ENCODE results near the gene SLC7A14.

The SLC7A14 gene

DNA sequence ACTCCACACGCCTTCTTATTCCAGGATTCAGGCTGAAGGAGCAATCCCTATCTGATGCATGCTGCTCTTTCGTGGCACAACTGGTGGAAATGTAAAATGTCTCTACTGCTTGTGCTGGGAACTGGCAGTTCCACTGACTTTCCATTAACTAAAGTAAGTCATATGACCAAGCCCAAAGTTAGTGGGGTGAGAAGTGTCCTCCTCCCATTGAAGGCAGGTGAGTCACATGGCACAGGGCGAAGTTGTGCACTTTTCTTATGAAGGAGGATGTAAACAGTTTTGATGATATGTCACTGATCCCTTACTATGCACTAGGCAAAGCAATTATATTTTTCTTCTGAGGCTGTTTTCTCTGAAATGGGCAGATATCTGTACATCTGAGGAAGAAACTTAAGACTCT is 51.6 kb downstream of the SLC7A14 start:
- DNase-seq (ENCODE audit: low read depth in 3 of 3): no peak

DNA sequence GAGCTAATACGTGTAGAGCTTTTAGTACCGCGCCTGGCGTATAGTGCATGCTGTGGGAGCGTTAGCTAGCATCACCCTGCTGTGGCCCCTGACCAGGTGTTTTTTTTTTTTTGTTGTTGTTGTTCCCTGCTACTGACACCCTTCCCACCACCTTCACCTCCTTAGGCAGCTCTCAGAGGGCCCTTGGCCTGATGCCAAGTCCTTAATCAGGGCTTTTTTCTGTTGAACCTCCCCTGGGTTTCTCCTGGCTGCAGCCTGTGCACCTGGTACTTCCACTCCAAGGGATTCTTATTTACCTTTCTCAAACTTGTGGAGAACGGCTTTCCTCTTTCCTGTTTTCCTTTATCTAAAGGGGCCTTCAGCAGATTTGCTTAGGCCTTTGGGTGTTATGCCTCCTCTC is 53.3 kb downstream of the SLC7A14 start:
- no peak for DNase-seq (ENCODE audit: low read depth in 3 of 3)

DNA sequence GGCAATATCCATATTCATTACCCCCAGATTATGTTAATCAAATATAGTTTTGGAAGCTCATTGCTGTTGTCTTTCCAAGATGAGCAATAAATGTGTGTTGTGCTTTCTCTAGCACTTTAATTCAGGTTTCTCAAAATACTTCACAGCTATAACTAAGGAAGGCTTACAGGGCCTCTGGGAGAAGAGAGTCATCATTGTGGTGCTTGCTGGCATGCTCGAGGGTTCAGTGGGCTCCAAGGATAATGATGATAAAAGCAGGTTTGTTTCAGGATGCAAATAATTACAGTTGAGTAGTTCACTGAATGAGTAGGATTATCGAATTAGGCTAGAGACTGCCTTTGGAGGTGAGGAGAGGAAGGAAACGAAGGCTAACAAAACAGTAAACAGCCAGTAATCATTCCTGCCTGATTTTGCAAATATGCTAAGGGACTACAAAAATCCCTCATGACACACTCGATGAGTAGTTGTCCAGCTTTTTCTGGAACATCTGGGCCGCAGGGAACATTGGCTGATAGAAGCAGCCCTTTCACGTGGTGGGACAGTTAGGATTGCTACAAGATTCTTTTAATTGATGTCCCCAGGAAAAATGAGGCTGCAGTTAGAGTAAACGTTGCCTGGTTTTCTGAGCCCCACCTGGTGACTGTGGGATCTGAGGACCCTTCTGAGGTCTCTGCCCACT is 54.1 kb downstream of the SLC7A14 start:
- no peak for DNase-seq (ENCODE audit: low read depth in 3 of 3)

DNA sequence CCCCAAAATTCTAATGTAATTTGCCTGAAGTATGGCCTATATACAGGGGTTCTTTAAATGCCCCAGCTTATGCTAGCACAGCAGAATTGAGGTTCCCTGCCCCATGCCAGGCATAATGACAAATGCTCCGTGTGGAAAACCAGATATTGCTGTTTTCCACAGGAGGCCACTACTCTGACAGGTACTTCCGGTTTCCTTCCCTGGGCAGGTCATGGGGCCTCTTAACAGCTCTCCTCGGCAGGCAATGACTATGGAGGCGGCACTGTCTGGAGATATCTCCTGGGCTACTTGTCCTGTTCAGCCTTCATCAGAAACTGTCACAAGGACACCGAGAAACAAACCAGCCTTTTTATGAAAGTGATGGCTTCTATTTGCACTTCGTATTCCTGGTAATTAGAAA is 54.8 kb downstream of the SLC7A14 start:
- no peak for DNase-seq (ENCODE audit: low read depth in 3 of 3)

DNA sequence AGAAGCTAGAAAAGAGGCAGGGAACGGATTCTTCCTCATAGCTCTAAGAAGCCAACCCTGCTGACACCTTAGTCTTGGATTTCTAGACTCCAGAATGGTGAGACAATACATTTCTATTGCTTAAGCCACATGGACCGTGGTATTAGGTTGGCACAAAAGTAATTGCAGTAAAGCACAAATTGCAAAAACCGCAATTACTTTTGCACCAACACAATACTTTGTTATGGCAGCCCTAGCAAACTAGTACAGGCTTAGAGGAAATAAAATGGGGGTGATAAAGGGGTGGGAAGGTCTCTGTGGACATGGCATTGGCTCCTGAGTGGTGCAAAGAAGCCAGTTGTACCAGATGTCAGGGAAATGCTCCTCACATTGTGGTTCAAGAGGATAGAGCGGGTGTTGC is 56.0 kb downstream of the SLC7A14 start:
- DNase-seq (ENCODE audit: low read depth in 3 of 3): no peak

DNA sequence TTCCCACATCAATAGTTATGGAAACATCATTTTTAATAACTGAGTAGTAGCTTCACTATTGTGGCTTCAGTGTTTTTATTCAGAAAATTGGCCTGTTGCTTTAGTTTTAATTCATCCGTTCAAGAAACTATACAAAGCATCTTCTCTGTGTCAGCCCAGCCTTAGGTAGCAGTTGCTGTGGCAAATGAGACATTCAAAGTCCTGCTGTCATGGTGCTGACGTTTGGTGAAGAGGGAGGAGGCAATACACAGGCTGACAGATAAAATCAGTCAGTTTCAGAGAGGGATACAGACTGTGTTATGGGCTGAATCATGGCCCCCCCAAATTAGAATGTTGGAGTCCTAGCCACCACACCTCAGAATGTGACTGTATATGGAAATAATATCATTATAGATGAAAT is 56.5 kb downstream of the SLC7A14 start:
- no peak for DNase-seq (ENCODE audit: low read depth in 3 of 3)

DNA sequence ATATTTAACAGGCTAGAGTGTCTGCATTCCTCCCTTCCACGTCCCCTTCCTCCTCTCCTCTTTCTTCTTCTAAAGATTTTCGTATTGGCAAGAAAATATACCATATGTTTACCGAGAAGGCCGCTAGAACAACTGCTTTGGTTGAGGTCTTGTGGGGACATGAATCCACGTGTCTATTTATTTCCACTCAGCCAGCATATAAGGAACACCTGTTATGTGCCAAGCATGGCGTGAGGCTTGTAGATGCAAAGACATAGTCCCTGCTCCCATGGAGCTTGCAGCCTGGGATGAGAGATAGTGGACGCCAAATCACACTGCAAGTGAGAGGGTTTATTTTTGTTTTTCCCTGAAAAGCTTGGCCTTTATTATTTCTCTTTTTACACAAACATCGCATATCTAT is 57.1 kb downstream of the SLC7A14 start:
- DNase-seq (ENCODE audit: low read depth in 3 of 3): no peak

DNA sequence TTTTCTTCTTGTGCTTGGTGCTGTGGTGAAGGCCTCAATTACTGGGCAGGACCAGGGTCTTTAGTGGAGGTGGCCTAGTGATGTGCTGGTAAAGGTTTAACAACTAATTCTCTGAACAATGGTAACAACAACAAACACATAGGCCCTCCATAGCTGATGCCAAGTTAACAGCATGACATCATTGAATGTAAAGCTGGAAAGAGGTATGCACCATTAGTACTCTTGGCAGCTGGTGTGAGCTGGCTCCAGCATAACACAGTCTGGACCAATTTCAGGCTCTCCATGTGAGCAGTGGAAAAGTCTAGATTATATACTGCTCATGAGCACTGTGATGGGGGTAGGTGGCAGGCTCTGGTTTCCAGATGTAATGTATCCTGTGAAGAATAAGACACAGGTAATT is 61.8 kb downstream of the SLC7A14 start:
- DNase-seq (ENCODE audit: low read depth in 3 of 3): no peak

DNA sequence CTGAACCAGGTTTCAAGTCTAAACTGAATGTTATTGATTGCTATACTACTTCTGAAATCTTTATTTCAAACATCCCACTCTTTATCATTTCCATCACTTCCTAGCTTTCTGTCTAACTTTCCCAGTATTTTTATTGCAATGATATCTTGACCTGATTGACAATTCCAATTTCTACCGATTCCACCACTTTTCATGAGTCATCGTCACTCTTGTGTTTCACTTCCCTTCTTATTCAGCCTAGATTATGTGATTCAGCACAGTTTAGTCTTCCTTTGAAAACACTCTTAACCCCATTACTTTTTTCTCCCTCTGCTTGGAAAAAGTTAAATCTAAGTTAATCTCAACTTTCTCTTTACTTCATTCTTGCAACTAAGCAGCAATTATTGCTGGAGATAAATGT is 62.6 kb downstream of the SLC7A14 start:
- DNase-seq (ENCODE audit: low read depth in 3 of 3): no peak

DNA sequence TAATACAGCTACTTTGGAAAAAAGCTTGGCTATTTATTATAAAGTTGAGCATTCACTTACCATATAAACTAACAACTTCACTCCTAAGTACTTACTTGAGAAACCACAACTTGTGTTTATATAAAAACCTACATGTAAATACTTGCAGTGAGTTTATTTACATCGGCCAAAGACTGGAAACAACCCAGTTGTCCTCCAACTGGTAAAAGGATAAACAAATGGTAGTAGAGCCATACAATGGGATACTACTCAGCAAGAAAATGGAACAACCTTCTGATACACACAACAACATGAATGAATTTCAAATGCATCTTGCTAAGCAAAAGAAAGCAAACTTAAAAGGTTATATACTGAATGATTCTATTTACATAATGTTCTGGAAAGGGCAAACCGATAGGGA is 63.7 kb downstream of the SLC7A14 start:
- DNase-seq (ENCODE audit: low read depth in 3 of 3): no peak

DNA sequence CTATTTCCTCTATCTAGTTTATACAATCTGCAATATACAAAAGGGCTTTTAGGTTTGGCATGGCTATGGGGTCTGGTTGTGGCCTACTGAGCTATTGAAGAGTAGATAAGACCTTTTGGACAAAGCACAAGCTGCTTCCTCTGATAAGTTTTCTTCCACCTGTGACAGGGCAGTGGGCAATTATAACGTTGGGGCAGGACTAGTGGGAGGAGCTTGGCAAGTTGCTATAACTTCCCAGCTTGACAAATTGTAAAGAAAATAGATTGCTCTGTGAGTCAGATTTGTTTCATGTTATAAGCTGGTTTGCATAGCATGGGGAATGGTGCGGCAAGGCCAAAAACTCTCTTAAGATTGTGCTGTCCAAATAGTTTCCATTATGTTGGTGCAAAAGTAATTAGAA is 64.9 kb downstream of the SLC7A14 start:
- no peak for DNase-seq (ENCODE audit: low read depth in 3 of 3)

DNA sequence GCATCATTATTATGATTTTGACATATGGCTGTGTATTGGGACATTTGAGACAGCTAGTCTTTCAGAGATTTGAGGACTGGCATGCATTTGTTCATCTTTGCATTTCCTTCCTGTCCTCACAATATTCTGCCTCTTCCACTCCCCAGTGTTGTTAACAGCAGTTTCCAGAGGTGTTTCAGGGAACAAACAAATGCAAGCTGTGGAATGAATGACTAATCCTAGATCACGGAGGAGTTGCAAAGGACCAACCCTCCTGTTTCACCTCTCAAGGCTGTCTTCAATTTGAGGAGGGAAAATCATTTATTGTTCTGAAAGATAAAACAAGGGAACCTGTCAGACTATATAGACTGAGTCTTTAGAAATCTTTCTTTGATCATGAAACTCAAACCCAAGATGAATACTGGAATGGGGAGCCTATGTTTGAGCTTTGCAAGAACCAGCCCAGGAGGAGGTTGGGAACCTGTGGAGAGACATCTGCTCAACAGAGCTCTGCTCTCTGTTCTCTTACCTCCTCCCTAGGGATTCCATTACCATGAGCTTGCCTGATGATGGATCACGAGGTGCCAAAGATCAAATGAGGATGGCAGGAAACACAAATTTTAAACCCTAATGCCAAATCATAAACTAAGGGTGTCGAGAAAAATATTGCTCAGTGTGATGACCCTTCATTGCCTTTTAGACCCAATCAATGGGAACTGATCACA is 68.5 kb downstream of the SLC7A14 start:
- DNase-seq (ENCODE audit: low read depth in 3 of 3): no peak

DNA sequence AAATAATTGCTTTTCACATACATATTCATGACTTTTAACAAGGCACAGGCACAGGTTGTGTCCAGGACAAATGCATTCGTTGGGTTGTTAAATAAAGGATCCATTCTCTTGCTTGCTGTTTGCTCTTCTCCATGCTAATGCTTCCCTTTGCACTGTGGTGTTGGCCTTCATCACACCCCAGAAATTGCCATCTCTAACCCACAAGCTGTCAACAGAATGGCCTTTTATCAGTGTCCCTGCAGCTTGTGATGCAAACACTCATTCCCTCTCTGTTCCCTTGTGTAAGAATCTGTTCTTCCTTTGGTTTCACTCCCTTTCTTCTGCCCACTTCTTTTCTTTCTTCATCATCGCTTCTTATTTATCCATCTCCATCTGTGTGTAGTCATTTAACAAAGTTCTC is 72.2 kb downstream of the SLC7A14 start:
- no peak for DNase-seq (ENCODE audit: low read depth in 3 of 3)

DNA sequence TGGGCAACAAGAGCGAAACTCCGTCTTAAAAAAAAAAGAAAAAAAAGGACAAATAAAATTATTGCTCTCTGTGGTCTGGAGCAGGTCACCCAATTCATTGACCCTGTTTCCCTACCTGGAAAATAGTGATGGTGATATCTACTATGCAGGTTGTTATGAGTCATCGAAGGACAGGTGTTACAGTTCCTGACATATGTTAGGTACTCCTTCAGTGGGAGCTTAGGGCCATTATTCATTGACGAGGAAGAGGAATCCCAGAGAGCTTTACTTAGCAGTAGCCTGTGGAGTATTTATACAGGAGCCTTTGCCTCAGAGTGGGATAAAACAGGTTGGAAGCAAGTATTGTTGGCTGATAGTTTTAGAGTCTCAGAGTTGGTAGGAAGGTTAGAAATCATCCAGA is 74.5 kb downstream of the SLC7A14 start:
- DNase-seq (ENCODE audit: low read depth in 3 of 3): no peak

DNA sequence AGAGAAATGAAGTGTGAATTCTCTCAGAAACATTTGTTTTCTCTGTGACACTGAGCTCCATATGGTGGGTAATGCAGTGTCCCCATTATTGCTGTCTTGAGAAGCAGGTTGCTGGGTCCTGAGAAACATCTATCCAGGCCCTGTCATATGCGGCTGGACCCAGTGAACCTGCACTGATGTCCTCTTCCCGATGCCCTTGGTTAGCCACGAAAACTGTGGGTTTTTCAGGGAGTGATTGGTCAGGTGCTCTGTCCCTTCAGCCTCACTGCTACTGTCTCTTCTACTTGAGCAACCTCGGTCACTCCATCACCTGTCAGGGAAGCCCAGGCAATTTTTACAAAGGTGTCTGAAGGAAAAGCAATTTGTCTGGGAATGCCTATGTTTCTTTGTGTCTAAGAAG is 77.0 kb downstream of the SLC7A14 start:
- DNase-seq (ENCODE audit: low read depth in 3 of 3): no peak

DNA sequence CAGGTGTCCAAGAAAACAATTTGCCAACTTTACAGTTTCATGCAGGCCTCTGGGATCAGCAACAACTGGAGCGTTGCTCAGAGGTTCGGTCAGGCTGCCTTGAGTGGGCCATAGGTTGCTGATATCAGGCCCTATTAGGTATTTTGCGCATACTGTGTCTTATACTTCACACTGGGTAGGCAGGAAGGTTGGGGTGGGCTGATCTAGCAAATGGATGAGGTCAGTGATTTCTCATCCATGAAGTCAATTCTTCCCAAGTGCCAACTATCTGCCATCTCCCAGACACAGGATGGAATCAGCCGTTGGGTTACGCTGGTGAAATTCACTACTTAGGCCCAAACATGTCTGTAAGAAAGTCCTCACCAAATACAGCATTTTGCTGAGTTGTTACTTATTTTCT is 77.6 kb downstream of the SLC7A14 start:
- no peak for DNase-seq (ENCODE audit: low read depth in 3 of 3)

DNA sequence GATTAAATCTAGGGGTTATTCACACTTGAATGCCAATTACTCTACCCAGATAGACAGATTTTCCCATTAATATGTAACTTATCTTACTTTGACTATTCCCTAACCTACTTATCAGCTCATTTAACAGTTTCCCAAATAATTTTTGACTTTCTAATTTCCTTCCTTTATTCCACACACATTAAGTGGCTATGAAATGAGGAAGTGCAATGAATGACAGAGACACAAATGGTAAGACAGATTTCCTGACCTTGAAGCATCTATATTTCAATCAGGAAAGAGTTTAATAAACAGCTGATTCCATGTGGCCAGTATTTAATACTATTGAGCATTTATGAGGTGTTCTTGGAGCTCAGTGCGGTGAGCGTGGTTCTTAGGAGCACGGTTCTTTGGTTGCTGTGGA is 78.8 kb downstream of the SLC7A14 start:
- no peak for DNase-seq (ENCODE audit: low read depth in 3 of 3)

DNA sequence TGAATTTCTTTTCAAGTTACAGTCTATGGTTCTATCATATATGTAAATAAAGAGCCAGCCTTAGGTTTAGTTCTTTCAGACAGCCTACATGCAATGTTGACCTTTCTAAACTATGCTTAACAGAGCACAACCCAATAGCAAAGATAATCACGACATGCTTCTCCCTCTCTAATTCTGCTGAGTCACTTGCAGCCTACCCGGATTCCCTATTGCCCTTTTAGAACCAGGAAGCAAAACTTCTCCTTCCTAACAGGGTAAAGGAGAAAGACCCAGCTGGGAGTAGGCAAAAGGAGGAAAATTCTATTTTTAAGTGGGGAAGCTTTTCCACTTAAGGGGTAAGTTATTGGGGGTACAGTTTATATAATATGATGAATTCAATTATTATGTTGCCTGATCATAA is 79.3 kb downstream of the SLC7A14 start:
- DNase-seq (ENCODE audit: low read depth in 3 of 3): no peak

DNA sequence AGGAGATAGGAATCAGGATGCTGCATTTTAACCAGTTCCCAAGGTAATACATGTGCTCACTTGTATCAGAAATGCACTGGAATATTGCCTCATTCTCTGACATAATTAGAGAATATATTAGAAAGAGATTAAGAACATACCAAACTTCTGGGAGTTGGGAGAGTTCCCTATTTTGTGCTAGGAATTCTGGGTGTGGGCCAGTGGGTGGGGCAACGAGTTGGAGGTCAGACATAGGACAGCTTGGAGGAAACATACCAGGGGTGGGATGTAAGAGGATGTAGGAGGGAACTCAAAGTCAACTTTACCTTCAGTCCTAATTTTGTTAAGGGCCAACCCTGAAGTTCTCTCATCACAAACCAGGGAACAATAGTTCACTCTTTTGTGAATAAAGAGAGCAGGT is 83.6 kb downstream of the SLC7A14 start:
- DNase-seq (ENCODE audit: low read depth in 3 of 3): no peak

DNA sequence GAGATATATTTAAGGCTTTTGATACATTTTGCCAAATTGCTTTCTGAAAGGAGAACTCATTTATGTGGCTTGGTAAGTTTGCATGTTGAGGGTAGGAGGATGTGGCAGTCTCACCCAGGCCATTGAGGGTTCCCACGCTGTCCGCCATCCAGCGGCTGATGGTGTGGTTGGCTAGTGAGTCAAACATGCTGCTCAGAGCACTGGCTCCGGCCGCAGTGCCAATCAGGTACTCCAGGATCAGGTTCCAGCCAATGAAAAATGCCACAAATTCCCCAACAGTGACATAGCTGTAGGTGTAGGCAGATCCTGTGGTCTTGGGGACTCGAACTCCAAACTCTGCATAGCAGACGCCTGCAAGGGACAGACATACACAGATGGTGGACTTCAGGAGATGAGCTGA is 84.9 kb downstream of the SLC7A14 start:
- DNase-seq (ENCODE audit: low read depth in 3 of 3): no peak

DNA sequence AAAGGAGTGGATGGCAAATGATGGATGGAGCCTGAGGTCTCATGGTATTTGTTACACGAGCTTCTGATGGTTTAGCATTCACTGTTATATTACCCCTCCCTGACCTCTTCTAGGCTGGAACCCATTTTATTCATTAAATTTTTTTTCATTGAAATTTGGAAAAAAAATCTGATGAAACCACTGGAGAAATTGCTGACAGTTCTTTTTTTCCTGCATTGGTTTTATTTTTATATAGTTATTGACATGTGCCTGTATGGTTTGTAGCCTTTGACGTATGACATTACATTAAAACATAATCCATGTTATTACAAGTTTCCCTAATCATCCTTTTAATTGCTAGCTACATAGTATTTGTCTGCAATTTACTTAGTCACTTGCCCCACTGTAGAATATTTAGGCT is 85.4 kb downstream of the SLC7A14 start:
- no peak for DNase-seq (ENCODE audit: low read depth in 3 of 3)

DNA sequence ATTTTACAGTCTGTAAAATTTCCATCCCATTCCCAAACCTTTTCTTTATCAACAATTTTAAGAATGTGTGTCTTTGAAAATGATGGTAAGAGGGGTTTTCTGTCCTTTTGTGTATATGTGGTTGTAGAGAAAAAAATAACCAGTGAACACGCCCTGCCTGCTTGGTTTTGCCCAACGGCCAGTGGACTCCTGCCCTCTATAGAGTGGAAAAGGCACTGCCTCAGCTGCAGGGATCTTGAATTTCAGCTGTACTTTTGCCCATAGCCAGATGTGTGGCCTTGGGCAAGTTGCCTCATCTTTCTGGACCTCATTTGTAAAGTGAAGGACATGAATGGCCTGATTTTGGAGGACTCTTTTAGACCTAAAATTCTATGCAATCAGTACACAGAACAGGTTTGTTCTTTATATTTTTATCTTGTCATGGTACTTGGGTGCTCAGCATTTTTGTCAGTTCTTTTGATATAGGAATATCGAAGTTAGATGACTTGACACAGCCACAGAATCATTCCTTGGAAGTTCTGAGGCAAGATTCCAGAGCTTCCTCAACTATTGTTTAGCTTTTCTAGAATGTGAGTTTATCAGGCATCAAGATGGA is 86.2 kb downstream of the SLC7A14 start:
- no peak for DNase-seq (ENCODE audit: low read depth in 3 of 3)
